Esophagus squamous epithelium (tissue), 5 donors: ENCODE data around the gene TBC1D23. TPM values are rescaled to one million over a fixed set of nuclear protein-coding genes. Genes with fewer than 3 reads are reported as not detected.
"Not testable (repeated sequence)": the region's sequence is repeated elsewhere in the genome, so short reads cannot be mapped to it uniquely, and the experiment has no call there.

ENCODE experiments used
- DNase-seq: peaks from one replicate; lab custom pipeline; 2025; lab: John Stamatoyannopoulos, UW
- H3K27ac ChIP-seq, 4 donors: fragments of 200-600 bp; sonication (generic); one replicate each; pipeline ENCODE4 v1.5.1; 2016 to 2019; ENCODE audit warnings: mild to moderate bottlenecking in 1 of 4
- H3K27me3 ChIP-seq, 4 donors: fragments of 200-600 bp; sonication (generic); 1 replicate in 3 of 4; 2 replicates in 1 of 4; pipeline versions ENCODE4 v1.5.1 to v1.6.0; 2017 to 2021; ENCODE audit warnings: antibody characterized with exemption in 1 of 4
- H3K36me3 ChIP-seq, 3 donors: fragments of 200-600 bp; sonication (generic); one replicate each; pipeline ENCODE4 v1.5.1; 2016 to 2019
- H3K4me1 ChIP-seq, 3 donors: fragments of 200-600 bp; sonication (generic); one replicate each; pipeline ENCODE4 v1.5.1; 2017 to 2019
- H3K4me3 ChIP-seq, 4 donors: fragments of 200-600 bp; sonication (generic); 1 replicate in 3 of 4; 2 replicates in 1 of 4; pipeline ENCODE4 v1.5.1; 2016 to 2019; ENCODE audit warnings: mild to moderate bottlenecking in 2 of 4, moderate library complexity in 1 of 4
- H3K9me3 ChIP-seq, 3 donors: fragments of 200-600 bp; sonication (generic); one replicate each; pipeline ENCODE4 v1.5.1; 2016 to 2019
- CTCF ChIP-seq, 6 experiments: fragments of 450-650 bp in 4 of 6; fragments of 200-600 bp in 2 of 6; sonication (generic) in 2 of 6; IDR thresholded peaks; one replicate each; pipeline ENCODE4 v1.5.1; 2016 to 2019; ENCODE audit warnings: antibody characterized with exemption in 6 of 6, mild to moderate bottlenecking in 4 of 6, moderate library complexity in 4 of 6
- POLR2A ChIP-seq, 4 donors: fragments of 450-650 bp; IDR thresholded peaks; one replicate each; pipeline ENCODE4 v1.6.1; 2017; ENCODE audit warnings: antibody characterized with exemption in 4 of 4, mild to moderate bottlenecking in 4 of 4, moderate library complexity in 3 of 4
- WGBS, 2 donors: methylation state at CpG; one replicate each; pipeline ENCODE4 v1.1.5; 2018; 5-methylcytosine and 5-hydroxymethylcytosine counted together
- intact Hi-C: fragments of 100-400 bp; cut with DNase I; formaldehyde crosslinking; loops from one replicate; pipeline ENCODE4 v1.15.0; 2022
- total RNA-seq, 4 donors: library from RNA; depleted of rRNA; stranded (reverse); fragments of >200 nt; gene quantifications; one replicate each; pipeline ENCODE4 v1.1.0, GENCODE V29; 2016
- donor health status: DM: yes; HTN: yes; CAD: no.

Gene TBC1D23
- total RNA-seq, 4 donors from 2014 or later: 16.3 to 40.0 (median 32.1) TPM

GRCh38 chr3:100230710-100231109 lies 30.1 kb upstream of the TBC1D23 start:
- Histone ChIP-seq H3K27ac (no peak overlapping the region), H3K9me3 (no peaks in the 10 kb centered on the region), H3K4me3 (no peak overlapping the region), H3K27me3 (no peaks in the 10 kb centered on the region), H3K4me1 (peaks cover 0 to 7% (median 0%) of the 10 kb centered on the region in 3 donors), H3K36me3 (no peaks in the 10 kb centered on the region)
- TF ChIP-seq POLR2A (IDR thresholded peaks at IDR 0.05) (no peak), CTCF (IDR thresholded peaks at IDR 0.05) (no peak)
- intact Hi-C loops: no loop called here
- WGBS, 2 donors: 54 to 59% methylated on average over 3 of the region's 3 CpGs
- DNase-seq: no peak

GRCh38 chr3:100231668-100232067 lies 29.1 kb upstream of the TBC1D23 start:
- H3K4me3 ChIP-seq: no peak overlapping the region
- 52 to 73% methylated on average over 2 of the region's 2 CpGs for WGBS, 2 donors
- intact Hi-C loops: no loop called here
- TF ChIP-seq POLR2A (IDR thresholded peaks at IDR 0.05): no peak
- no peak for TF ChIP-seq CTCF (IDR thresholded peaks at IDR 0.05)
- H3K9me3 ChIP-seq: no peaks in the 10 kb centered on the region
- no peaks in the 10 kb centered on the region for H3K36me3 ChIP-seq
- DNase-seq: no peak
- no peak overlapping the region for H3K27ac ChIP-seq
- peaks cover 0 to 7% (median 0%) of the 10 kb centered on the region in 3 donors for H3K4me1 ChIP-seq
- no peaks in the 10 kb centered on the region for H3K27me3 ChIP-seq

GRCh38 chr3:100234364-100234763 lies 26.4 kb upstream of the TBC1D23 start:
- 87 to 88% methylated on average over 2 of the region's 2 CpGs for WGBS, 2 donors
- Histone ChIP-seq H3K36me3 (no peaks in the 10 kb centered on the region), H3K9me3 (peaks cover 0 to 16% (median 6%) of the 10 kb centered on the region in 3 donors), H3K4me3 (no peak overlapping the region), H3K27ac (no peak overlapping the region), H3K27me3 (no peaks in the 10 kb centered on the region), H3K4me1 (peaks cover 0 to 7% (median 0%) of the 10 kb centered on the region in 3 donors)
- DNase-seq: no peak
- TF ChIP-seq CTCF (IDR thresholded peaks at IDR 0.05): no peak
- TF ChIP-seq POLR2A (IDR thresholded peaks at IDR 0.05): no peak
- intact Hi-C loops: no loop called here

- peaks cover 0 to 16% (median 6%) of the 10 kb centered on the region in 3 donors for H3K9me3 ChIP-seq
- WGBS, 2 donors: 77 to 100% methylated on average over 1 of the region's 1 CpG
- H3K36me3 ChIP-seq: no peaks in the 10 kb centered on the region
- no peak overlapping the region for H3K27ac ChIP-seq
- no peaks in the 10 kb centered on the region for H3K27me3 ChIP-seq
- H3K4me1 ChIP-seq: no peaks in the 10 kb centered on the region
- intact Hi-C loops: no loop called here
- H3K4me3 ChIP-seq: no peak overlapping the region
- TF ChIP-seq CTCF (IDR thresholded peaks at IDR 0.05) (no peak), POLR2A (IDR thresholded peaks at IDR 0.05) (no peak)
- DNase-seq: no peak
Measured at GRCh38 chr3:100238599-100238998, 22.2 kb upstream of the TBC1D23 start.

- peaks cover 0 to 16% (median 6%) of the 10 kb centered on the region in 3 donors for H3K9me3 ChIP-seq
- WGBS, 2 donors: 25 to 43% methylated on average over 1 of the region's 1 CpG
- intact Hi-C loops, H3K27me3 ChIP-seq, H3K36me3 ChIP-seq, DNase-seq, H3K4me1 ChIP-seq, H3K4me3 ChIP-seq, H3K27ac ChIP-seq: not testable (repeated sequence)
Measured at GRCh38 chr3:100242471-100242870, 18.3 kb upstream of the TBC1D23 start.

- DNase-seq: no peak
- no peak for TF ChIP-seq CTCF (IDR thresholded peaks at IDR 0.05)
- TF ChIP-seq POLR2A (IDR thresholded peaks at IDR 0.05): no peak
- Histone ChIP-seq H3K4me3 (no peak overlapping the region), H3K27me3 (no peaks in the 10 kb centered on the region), H3K27ac (no peak overlapping the region), H3K4me1 (no peaks in the 10 kb centered on the region), H3K9me3 (peaks cover 0 to 2% (median under 1%) of the 10 kb centered on the region in 3 donors), H3K36me3 (no peaks in the 10 kb centered on the region)
- intact Hi-C loops: no loop called here
Measured at GRCh38 chr3:100244264-100244663, 16.5 kb upstream of the TBC1D23 start.
